NCI-H1105 treated with DMSO at 0.1 percent for 48 hours (cell line): Measurements from ENCODE around the gene EMILIN3.
"Not testable (repeated sequence)": the region's sequence is repeated elsewhere in the genome, so short reads cannot be mapped to it uniquely, and the experiment has no call there.

Experiments used
- DNase-seq: peaks from one replicate; lab custom pipeline; 2025; lab: John Stamatoyannopoulos, UW

EMILIN3 gene

GRCh38 chr20:41316602-41317545 is 49.7 kb downstream of the EMILIN3 start:
- peak; percentile 33 for DNase-seq

- no peak for DNase-seq
Observed at GRCh38 chr20:41316051-41316450, 50.6 kb downstream of the EMILIN3 start.

GRCh38 chr20:41314386-41314785 is 52.2 kb downstream of the EMILIN3 start:
- DNase-seq, result peak; percentile 0

GRCh38 chr20:41312009-41312408 is 54.6 kb downstream of the EMILIN3 start:
- DNase-seq, result not testable (repeated sequence)
